ENCODE data around the gene GAGE12J.
"Not testable (repeated sequence)": the region's sequence is repeated elsewhere in the genome, so short reads cannot be mapped to it uniquely, and the experiment has no call there.

The GAGE12J gene

GRCh38 chrX:49321737-49322136, at the start of gene GAGE12J:
Gene GAGE12J, plus strand, starts transcription at chrX:49322037. Its CDS starts 1,157 bp downstream, at chrX:49323194.
- not testable (repeated sequence) for DNase-seq (ENCODE audit: low spot score)

GRCh38 chrX:49272421-49272820, 49.4 kb upstream of the GAGE12J start:
- DNase-seq (ENCODE audit: low spot score) = no peak

GRCh38 chrX:49273181-49273727, 48.6 kb upstream of the GAGE12J start:
- no peak for DNase-seq (ENCODE audit: low spot score)

DNA sequence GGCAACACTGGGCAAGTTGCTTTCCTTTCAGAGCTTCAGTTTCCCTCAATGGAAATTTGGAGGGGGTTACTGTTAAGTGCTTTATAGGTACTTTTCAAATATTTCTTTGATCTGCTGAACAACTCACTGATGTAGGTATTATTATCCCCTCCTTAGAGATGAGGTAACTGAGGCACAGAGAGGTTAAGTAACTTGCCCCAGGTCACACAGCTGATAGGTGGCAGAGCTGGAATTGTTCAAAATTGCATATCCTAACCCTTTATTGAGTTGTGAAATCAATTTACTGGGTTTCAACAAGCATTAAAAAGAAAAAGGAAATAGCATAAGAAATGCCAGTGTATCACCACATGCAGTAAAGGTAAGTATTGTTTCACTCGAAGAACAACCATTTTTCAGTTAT, 45.6 kb upstream of the GAGE12J start:
- no peak for DNase-seq (ENCODE audit: low spot score)

- DNase-seq (ENCODE audit: low spot score) = no peak
These were observed 44.9 kb upstream of the GAGE12J start for GRCh38 chrX:49276671-49277534.

GRCh38 chrX:49277535-49277830, 44.4 kb upstream of the GAGE12J start:
- DNase-seq (ENCODE audit: low spot score) = no peak

- DNase-seq (ENCODE audit: low spot score) = no peak
These were observed 43.8 kb upstream of the GAGE12J start for GRCh38 chrX:49278081-49278480.

GRCh38 chrX:49282647-49283011, 39.2 kb upstream of the GAGE12J start:
- DNase-seq (ENCODE audit: low spot score) = no peak

DNA sequence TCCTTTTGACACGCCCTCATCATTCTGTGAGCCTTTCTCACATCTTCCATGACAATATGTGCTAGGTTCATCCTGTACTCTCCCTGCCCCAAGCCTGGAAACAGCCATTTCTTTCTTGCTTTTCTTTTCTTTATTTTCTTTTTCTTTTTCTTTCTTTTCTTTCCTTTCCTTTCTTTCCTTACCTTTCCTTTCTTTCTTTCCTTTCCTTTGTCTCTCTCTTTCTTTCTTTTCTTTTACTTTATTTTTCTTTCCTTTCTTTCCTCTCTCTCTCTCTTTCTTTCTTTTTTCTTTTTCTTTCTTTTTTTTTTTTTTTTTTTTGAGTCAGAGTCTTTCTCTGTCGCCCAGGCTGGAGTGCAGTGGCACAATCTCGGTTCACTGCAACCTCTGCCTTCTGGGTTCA, 37.6 kb upstream of the GAGE12J start:
- DNase-seq (ENCODE audit: low spot score) = no peak

DNA sequence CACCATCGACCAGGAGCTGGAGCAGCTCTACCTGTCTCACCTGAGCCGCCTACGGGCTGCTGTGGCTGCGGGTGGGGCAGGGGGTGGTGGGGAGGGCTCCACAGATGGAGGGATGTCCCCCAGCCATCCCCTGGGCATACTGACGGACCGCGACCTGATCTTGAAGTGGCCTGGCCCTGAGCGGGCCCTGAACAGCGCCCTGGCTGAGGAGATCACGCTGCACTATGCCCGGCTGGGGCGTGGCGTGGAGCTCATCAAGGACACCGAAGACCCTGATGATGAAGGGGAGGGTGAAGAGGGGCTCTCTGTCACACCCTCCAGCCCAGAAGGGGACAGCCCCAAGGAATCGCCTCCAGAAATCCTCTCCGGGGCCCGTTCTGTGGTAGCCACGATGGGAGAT, 35.7 kb upstream of the GAGE12J start:
- DNase-seq (ENCODE audit: low spot score) = no peak

DNA sequence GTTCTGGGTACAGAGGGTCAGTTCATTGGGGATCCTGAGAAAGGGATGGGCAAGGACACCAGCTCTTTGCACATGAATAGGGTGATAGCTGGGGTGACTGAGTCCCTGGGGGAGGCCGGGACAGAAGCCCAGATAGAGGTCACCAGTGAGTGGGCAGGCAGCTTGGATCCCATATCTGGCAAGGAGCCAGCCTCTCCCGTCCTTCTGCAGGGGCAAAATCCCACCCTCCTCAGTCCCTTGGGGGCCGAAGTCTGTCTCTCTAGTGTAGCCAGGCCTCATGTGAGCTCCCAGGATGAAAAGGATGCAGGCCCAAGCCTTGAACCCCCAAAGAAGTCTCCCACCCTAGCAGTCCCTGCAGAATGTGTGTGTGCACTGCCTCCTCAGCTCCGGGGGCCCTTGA, 35.3 kb upstream of the GAGE12J start:
- DNase-seq (ENCODE audit: low spot score) = no peak

DNA sequence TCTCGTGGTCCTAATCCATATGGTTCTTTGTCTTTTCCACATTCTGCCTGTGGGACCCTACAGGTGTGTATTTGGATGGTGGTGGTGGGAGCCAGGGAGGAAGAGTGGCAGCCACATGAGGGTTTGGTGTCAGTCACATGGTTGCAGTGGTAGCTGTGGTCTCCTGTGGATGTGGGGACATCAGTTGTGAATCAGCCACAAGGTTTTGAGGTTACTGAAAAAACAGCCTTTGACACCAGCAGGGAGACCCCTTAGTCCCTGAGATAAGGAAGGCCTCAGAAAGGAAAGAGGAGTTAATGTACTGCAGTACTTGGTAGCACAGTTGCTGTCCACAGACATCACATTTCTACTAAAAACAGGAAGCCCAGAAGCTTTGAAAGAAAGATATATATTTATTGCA, 34.2 kb upstream of the GAGE12J start:
- DNase-seq (ENCODE audit: low spot score) = no peak

DNA sequence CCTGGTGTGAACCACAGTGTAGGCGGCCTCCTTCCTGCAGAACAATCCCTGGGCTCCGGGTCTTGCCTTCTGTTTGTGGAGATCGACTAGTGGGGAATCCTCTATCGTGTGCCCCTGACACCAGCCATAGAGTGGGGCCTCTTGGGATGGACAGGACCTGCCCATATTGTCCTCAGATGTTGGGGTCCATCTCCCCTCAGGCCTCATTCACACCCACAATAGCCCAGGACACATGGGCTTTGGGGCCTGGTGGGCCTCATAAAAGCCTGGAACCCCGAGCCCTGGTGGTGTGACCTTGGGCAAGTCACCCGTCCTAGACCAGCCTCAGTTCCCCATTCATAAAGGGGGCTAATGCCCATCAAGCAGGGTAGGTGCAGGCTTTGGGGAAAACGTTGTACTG, 31.6 kb upstream of the GAGE12J start:
- DNase-seq (ENCODE audit: low spot score) = no peak

DNA sequence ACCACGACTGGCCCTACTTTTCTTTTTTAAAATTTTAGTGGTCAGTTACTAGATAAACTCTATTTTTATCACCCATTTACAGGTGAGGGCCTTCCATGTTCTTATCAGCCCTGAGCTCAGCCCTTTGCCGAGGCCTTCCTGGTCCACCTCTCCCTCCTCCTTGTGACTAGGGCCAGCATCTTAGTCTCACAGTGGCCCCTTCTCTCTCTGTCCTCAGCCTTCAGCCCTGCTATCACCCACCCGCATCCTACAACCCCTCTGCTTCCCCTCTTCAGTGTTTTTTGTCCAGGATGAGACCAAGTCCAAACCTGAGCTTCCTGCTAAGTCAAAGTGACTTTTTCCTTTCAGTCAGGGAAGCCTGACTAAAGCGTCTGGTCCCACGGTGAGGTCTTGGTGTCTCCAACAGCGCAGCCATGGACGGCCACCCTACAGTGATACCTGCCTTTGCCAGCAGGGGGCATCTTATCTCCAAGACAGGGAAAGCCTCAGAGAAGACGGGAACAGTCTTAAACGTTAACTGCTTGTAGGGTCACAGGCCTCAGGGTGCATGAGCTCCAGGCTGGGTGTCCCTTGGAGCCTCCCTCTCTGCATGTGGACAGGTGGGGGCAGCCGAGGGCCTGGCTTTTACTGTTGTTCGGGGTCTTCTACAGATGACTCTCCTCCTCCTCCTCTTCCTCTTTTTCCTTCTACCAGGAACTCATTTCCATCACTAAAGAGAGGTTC, 30.1 kb upstream of the GAGE12J start:
- peak; percentile 57 for DNase-seq (ENCODE audit: low spot score)

DNA sequence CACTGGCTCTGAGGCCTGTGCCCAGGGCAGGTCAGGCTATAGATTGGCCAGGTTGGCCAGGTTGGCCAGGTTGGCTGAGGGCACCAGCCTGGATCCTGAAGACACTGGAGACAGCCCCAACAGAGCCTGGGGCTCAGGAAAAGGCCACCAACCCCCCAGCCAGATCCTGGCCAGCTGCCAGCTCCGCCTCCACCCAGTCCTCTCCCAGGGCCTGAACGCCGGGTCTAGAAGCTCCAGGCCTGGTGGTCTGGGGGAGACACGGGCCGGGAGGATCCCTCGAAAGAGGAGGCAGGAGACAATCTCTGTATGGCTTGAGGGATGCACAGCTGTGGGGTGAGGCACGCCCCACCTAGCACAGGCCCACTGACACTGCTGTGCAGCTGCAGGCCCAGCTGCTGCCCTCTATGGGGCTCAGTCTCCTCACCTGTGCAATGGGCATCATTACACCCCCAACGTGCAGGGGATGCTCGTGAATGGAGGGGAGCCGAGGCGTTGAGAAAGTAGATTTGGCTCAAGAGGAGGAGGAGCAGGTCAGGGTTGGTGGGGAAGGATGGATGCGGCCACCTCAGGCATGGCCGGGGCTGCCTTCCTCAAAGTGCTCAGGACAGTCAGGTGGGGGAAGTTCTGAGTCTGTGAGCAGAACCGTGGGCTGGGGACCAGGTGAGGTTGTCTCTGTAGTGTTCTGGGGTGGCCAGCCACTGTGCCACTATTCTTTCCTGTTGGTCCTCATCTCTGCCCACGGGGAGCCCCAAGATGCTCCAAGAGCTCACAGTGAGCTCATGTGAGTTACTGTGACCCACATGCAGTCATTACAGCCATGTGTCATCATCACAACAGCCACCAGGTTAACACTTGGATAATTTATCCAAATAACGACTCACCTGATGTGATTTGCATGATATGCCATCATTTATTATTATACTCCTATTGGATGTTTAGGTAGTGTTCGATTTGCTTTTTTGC, 29.2 kb upstream of the GAGE12J start:
- no peak for DNase-seq (ENCODE audit: low spot score)

- DNase-seq (ENCODE audit: low spot score) = not testable (repeated sequence)
These were observed 22.5 kb upstream of the GAGE12J start for GRCh38 chrX:49299293-49299692.

DNA sequence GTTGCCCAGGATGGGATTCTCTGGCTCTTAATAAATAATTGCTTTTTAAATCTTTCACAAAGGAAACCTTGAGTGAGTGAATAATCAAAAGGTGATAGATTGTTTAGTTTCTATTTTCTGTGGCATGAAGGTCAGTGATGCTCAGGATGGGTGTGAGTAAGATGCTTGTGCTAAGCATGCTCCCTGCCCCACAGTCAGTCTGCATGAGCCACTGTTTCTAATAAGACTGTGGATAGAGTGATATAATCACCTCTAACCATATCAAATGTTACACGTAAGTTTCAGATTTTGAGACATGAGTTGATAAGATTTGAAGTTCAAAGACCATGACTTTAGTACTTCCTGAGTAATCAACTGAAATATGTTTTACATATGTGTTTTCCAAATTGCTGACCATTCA, 21.1 kb upstream of the GAGE12J start:
- DNase-seq (ENCODE audit: low spot score) = no peak

DNA sequence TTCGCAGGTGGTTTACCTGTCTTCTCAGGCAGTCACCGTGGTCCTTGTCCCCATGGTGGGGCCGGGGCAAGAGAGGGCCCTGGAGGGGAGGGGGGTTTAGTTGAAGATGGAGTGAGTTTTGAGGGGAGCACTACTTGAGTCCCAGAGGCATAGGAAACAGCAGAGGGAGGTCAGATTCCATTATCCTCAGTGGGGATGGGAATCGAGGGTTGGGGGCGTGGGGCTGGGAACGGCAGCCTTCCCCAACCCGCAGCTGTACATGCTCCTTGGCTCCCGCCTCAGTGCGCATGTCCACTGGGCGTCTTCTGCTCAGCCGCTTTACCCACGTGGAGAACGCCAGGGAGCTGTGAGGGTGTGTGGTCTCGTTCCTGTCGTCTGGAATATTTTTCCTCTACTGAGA, 18.5 kb upstream of the GAGE12J start, which contains the start of gene GAGE10:
Gene GAGE10 (plus strand): TSS at position 301 of the 400 bp plus-strand sequence. CDS start 1,214 bp downstream, outside the sequence.
- DNase-seq (ENCODE audit: low spot score) = no peak

GRCh38 chrX:49307775-49308174, 14.1 kb upstream of the GAGE12J start:
- not testable (repeated sequence) for DNase-seq (ENCODE audit: low spot score)

GRCh38 chrX:49308604-49309269, 13.1 kb upstream of the GAGE12J start:
- no peak for DNase-seq (ENCODE audit: low spot score)

DNA sequence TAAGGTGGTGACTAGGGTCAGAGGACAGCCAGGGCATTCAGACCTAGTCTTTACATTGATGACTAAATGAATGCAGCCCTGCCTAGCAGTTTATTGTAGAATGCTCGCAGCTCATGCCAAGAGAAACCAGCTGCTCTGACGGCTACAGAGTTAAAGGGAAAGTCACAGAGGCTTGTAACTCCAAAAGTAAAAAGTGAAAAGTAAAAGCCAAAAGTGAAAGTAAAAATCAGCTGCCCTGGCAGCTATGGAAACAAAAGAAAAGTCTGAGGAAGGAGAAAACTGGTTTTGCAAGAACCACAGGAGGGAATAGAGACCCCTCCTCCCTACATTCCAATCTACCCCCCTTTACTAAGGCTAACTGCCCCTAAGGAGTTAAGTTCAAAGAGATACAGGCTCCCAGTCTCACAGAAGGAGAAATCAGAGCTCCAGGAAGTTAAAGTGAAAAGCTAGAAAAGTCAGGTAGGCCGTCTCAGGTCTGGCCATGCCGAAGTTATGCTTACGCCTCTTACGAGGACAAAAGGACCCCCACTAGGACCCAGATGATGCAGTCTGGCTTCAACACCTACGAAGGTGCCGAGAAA, 12.3 kb upstream of the GAGE12J start:
- no peak for DNase-seq (ENCODE audit: low spot score)

Data from hematopoietic multipotent progenitor cell treated with erythropoietin and hydrocortisone succinate and interleukin-3 and kit ligand, for 15 days (in vitro differentiated cells).